ENCODE measurements around the gene HPN. TPM values are rescaled to one million over a fixed set of nuclear protein-coding genes. Genes with fewer than 3 reads are reported as not detected.

The HPN gene
- total and polyA plus RNA-seq, 10 of the 15 experiments (the other 5 are each of a cell fraction or from before 2014, with no cell fraction given), result 0.21 to 0.35 TPM; not detected in 8

DNA sequence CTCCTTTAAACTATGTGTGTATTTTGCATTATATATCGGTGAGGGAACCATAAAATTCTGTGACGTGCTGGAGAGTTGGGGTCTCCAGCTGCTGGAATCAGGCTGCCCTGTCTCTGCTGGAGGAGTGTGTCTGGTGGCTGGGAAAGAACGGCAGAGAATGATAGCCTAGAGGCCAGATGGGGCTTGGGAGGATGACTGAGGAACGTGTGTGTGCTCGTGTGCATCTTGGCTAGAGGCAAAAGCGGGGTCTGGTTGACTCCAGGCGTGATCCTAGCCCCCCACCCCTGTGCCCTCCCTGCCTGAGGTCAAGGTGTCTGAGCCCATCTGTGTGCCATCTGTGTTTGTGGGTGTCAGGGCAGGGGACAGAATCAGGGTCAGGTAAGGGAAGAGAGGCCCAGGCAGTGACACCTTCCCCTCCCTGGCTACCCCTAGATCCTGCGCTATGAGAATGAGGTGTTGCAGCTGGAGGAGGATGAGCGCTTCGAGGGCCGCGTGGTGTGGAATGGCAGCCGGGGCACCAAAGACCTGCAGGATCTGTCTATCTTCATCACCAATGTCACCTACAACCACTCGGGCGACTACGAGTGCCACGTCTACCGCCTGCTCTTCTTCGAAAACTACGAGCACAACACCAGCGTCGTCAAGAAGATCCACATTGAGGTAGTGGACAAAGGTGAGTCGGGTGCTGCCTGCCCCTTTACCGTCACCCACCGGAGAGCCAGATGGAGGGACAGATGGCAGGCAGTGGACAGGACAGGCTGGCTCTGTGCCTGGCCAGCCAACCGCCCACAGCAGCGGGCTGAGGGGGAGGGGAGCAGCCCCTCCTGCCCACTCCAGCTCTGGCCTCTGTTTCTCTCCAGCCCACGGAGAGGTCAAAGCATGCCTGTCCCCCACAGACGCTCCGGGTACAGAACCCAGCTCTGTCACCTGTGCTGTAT is 8.2 kb upstream of the HPN start:
- DNase-seq (ENCODE audit: low read depth, low spot score), result no peak
- Histone ChIP-seq H3K9ac (ENCODE audit: control insufficient read depth, insufficient read depth, low read length) (no peak overlapping the region), H3K79me2 (ENCODE audit: control insufficient read depth, insufficient read depth, low read length) (no peaks in the 10 kb centered on the region), H3K27ac (ENCODE audit: control insufficient read depth, insufficient read depth) (no peak overlapping the region), H3K4me3 (no peak overlapping the region), H3K4me1 (ENCODE audit: control insufficient read depth, insufficient read depth, low read length) (peaks cover 5% of the 10 kb centered on the region), H3K27me3 (replicated peaks in 1 of 2; ENCODE audit: control insufficient read depth in 2 of 2, insufficient read depth in 2 of 2, low read length in 1 of 2) (peaks cover 2 to 6% of the 10 kb centered on the region in 2 experiments; a peak in 2 of 4 replicates), H4K20me1 (ENCODE audit: control insufficient read depth, insufficient read depth) (no peaks in the 10 kb centered on the region), H2AFZ (ENCODE audit: control insufficient read depth, low read depth, low read length) (no peak overlapping the region), H3K9me3 (replicated peaks; ENCODE audit: control insufficient read depth, insufficient read depth, low read length) (no peaks in the 10 kb centered on the region), H3K36me3 (ENCODE audit: control insufficient read depth in 2 of 2, insufficient read depth in 2 of 2, low read length in 1 of 2) (no peaks in the 10 kb centered on the region), H3K4me2 (ENCODE audit: control insufficient read depth, insufficient read depth) (no peak overlapping the region)
- in situ Hi-C loops (cut with MboI), result no loop called here
- TF ChIP-seq, protein P1, sequence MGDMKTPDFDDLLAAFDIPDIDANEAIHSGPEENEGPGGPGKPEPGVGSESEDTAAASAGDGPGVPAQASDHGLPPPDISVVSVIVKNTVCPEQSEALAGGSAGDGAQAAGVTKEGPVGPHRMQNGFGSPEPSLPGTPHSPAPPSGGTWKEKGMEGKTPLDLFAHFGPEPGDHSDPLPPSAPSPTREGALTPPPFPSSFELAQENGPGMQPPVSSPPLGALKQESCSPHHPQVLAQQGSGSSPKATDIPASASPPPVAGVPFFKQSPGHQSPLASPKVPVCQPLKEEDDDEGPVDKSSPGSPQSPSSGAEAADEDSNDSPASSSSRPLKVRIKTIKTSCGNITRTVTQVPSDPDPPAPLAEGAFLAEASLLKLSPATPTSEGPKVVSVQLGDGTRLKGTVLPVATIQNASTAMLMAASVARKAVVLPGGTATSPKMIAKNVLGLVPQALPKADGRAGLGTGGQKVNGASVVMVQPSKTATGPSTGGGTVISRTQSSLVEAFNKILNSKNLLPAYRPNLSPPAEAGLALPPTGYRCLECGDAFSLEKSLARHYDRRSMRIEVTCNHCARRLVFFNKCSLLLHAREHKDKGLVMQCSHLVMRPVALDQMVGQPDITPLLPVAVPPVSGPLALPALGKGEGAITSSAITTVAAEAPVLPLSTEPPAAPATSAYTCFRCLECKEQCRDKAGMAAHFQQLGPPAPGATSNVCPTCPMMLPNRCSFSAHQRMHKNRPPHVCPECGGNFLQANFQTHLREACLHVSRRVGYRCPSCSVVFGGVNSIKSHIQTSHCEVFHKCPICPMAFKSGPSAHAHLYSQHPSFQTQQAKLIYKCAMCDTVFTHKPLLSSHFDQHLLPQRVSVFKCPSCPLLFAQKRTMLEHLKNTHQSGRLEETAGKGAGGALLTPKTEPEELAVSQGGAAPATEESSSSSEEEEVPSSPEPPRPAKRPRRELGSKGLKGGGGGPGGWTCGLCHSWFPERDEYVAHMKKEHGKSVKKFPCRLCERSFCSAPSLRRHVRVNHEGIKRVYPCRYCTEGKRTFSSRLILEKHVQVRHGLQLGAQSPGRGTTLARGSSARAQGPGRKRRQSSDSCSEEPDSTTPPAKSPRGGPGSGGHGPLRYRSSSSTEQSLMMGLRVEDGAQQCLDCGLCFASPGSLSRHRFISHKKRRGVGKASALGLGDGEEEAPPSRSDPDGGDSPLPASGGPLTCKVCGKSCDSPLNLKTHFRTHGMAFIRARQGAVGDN (IDR thresholded peaks at IDR 0.05), result no peak
- TF ChIP-seq RFX5 (IDR thresholded peaks at IDR 0.05; ENCODE audit: low read depth, low read length) (no peak), ZNF207 (IDR thresholded peaks at IDR 0.05; ENCODE audit: borderline replicate concordance) (no peak), SUZ12 (IDR thresholded peaks at IDR 0.05; ENCODE audit: unreplicated experiment) (no peak), JUND (IDR thresholded peaks at IDR 0.05; ENCODE audit: low read depth, low read length) (no peak), TAF1 (IDR thresholded peaks at IDR 0.05; ENCODE audit: borderline replicate concordance, low read depth, low read length) (no peak)
- TF ChIP-seq, protein P2, sequence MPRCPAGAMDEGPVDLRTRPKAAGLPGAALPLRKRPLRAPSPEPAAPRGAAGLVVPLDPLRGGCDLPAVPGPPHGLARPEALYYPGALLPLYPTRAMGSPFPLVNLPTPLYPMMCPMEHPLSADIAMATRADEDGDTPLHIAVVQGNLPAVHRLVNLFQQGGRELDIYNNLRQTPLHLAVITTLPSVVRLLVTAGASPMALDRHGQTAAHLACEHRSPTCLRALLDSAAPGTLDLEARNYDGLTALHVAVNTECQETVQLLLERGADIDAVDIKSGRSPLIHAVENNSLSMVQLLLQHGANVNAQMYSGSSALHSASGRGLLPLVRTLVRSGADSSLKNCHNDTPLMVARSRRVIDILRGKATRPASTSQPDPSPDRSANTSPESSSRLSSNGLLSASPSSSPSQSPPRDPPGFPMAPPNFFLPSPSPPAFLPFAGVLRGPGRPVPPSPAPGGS (IDR thresholded peaks at IDR 0.05; ENCODE audit: borderline replicate concordance, insufficient read depth, low read depth, low read length, poor library complexity, severe bottlenecking), result no peak
- 67% methylated on average over 28 of the region's 30 CpGs for WGBS (ENCODE audit: insufficient coverage, insufficient replicate concordance, low lambda C conversion rate, missing lambda C conversion rate)
- ChIA-PET CTCF (interaction anchor here (0.7 kb wide), 1 partner anchor 11 kb away, joined by 3 read pairs; no protein-coding TSS in a partner anchor), POLR2A (interaction anchor here (0.6 kb wide), 1 partner anchor 16 kb away, joined by 4 read pairs; no protein-coding TSS in a partner anchor), SMC1A (ENCODE audit: uncharacterized antibody, unreplicated experiment) (no interaction called here), RAD21 (ENCODE audit: unreplicated experiment) (no interaction called here)
- intact Hi-C loops (cut with micrococcal nuclease; ENCODE audit: unreplicated experiment), result no loop called here
- no peak for ATAC-seq
- FAIRE-seq, result no peak
- BruUV-seq (replicated peaks), result no TSS peak
